ENCODE results near the gene TBC1D12. TPM values are rescaled to one million over a fixed set of nuclear protein-coding genes. Genes with fewer than 3 reads are reported as not detected.
A peak's percentile ranks its signal among the peaks of the same experiment; 100 is the strongest.

Gene TBC1D12
- polyA plus RNA-seq, 4 donors, result 18.4 to 23.3 (median 20.2) TPM

DNA sequence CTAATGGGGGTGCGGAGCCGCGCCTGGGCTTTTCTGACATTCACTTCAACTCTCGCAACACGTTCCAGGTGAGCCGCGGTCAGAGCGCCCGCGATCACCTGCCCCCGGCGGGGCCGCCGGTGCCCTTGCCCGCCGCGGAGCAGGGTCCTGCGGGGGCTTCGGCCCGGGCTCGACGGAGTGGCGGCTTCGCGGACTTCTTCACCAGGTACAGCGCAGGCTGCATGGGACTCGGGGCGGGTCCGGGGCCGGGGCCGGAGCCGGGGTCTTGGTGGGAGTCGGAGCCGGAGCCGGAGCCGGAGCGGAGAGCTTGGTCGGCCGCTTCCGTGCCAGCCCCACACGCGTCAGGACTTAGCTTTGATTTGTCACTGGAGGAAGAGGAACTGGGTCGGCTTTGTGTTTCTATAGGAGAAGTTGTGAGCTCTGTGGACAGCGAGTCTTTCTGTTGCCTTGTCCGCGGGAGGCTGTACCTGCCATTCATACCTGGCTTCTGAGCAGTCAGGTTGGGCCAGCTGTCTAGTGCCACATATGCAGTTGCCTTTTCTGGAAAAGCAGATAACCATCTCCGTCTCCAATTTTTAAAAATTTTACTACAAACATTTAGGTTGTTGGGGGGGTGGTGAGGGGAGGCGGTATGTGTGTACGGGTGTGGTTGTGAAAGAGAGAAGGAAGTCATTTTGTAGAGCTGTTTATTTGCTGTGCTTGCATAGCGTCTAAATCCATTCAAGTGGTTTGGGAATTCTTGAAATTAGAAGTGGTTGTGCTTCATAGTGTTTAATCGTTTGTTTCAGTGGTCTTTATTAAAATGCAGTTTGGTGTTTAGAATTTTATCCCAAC lies 1.3 kb downstream of the TBC1D12 start:
- DNase-seq (ENCODE audit: low read depth in 4 of 4, low spot score in 2 of 4), result peak in 3 of 4 donors; percentile 51 to 64 (median 55)

- DNase-seq (ENCODE audit: low read depth in 4 of 4, low spot score in 2 of 4), result no peak
These were observed 3.1 kb downstream of the TBC1D12 start for GRCh38 chr10:94405406-94405805.

DNA sequence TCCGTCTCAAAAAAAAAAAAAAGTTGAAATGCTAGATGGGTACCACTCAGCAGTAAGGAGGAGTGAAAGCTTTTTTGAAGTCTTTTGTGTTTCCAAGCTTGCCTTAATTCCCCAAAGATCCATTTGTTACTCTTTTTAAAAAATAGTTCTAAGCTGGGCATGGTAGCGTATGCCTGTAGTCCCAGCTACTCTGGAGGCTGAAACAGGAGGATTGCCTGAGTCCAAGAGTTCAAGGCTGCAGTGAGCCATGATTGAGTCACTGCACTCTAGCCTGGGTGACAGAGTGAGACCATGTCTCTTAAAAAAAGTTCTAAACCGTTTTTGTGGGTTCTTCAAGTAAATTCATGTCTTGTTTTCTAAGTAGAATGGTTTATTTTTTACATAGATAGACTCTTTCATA lies 5.3 kb downstream of the TBC1D12 start:
- DNase-seq (ENCODE audit: low read depth in 4 of 4, low spot score in 2 of 4), result no peak

DNA sequence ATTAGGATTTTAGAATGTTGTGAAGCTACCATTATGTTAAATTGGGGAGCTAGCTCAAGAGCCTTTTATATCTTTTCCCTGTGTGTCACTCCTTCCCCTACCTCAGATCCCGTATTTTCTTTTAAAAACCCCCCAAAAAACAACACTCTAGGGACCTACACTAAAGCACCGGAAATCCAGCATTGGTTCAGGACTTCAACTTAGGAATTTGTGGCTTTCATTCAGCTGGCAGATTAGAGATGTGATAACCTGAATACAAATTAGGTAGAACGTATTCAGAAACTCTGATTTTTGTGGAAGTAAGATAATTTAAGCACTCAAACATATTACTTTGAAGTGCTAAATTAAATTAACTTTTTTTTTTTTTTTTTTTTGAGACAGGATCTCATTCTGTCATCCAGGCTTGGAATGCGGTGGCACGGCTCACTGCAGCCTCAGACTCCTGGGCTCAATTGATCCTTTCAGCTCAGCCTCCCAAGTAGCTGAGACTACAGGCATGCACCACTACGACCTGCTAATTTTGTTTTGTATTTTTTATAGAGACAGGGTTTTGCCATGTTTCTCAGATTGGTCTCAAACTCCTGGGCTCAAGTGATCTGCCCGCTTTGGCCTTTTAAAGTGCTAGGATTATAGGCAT lies 6.8 kb downstream of the TBC1D12 start:
- no peak for DNase-seq (ENCODE audit: low read depth in 4 of 4, low spot score in 2 of 4)

GRCh38 chr10:94411304-94411703 lies 9.0 kb downstream of the TBC1D12 start:
- DNase-seq (ENCODE audit: low read depth in 4 of 4, low spot score in 2 of 4), result no peak

- DNase-seq (ENCODE audit: low read depth in 4 of 4, low spot score in 2 of 4), result peak in 2 of 4 donors; percentile 34 to 41
These were observed 10.1 kb downstream of the TBC1D12 start for GRCh38 chr10:94412449-94412848.

DNA sequence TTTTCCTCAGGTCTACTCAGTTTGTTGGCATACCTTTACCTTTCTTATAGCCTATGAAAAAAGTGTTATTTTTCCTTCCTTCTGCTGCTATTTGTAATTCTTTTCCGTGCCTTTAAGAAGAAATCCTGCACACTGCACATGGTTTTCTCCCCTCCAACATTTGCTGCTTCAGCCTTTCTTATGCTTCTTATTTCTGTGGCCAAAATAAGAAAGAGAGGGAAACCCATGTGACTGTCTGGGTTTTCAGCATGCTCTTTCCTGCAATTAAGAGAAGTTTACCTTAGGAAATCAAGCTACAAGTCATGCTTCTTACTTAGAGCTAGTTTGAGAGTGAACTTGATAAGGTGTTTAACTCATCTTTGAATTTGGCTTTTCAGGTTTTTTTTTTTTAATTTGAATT lies 11.0 kb downstream of the TBC1D12 start:
- DNase-seq (ENCODE audit: low read depth in 4 of 4, low spot score in 2 of 4), result no peak

- no peak for DNase-seq (ENCODE audit: low read depth in 4 of 4, low spot score in 2 of 4)
These were observed 14.6 kb downstream of the TBC1D12 start for GRCh38 chr10:94416896-94417295.

DNA sequence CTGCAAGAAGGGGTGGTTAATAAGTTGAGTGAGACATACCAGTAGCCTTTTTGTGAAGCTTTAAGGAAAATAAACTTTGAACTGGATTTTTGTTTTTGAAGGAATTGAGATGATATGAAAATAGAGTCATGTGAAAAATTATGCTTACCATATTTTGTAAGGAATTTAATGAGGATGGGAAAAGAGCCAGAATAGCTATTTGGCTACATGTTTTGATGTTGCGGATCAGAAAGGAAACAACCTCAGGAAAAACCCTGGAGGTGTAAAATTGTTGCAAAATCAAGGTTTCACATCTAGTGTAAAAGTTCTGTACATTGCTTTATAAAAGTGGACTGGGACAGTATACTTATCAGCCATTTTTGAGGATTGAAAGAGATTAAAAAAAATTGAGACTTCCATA lies 15.0 kb downstream of the TBC1D12 start:
- DNase-seq (ENCODE audit: low read depth in 4 of 4, low spot score in 2 of 4), result no peak

- DNase-seq (ENCODE audit: low read depth in 4 of 4, low spot score in 2 of 4), result no peak
These were observed 18.2 kb downstream of the TBC1D12 start for GRCh38 chr10:94420516-94420915.

GRCh38 chr10:94420998-94421528 lies 18.7 kb downstream of the TBC1D12 start:
- DNase-seq (ENCODE audit: low read depth in 4 of 4, low spot score in 2 of 4), result no peak

GRCh38 chr10:94423627-94424026 lies 21.3 kb downstream of the TBC1D12 start:
- no peak for DNase-seq (ENCODE audit: low read depth in 4 of 4, low spot score in 2 of 4)

DNA sequence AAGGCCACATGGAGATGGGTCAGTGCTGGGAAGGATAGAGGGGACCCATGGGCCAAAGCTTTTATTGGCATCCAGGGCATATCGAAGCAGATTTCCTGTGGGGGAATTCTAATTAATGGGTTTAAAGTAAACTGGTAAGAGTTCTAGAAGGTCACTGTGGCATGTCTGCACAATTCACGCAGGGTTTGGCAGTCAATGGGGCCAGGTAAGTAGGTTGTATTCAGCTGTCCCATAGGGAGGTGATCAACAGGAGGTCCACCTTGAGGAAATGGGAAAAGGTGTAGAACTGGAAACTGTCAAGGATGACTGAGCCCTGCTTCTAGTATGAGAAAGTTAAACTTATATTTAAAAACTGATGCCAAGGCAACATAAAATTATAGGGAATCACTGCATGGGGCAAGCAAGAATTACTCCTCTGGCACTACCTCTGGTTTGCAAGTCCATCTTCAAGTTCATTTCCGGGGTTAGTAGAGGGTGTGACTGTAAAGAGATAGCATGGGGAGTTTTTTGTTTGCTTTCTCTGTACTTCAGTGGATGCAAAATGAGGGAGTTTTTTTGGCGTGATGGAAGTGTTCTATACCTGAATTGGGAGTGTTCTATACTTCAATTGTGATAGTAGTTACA lies 22.5 kb downstream of the TBC1D12 start:
- no peak for DNase-seq (ENCODE audit: low read depth in 4 of 4, low spot score in 2 of 4)

- DNase-seq (ENCODE audit: low read depth in 4 of 4, low spot score in 2 of 4), result no peak
These were observed 23.6 kb downstream of the TBC1D12 start for GRCh38 chr10:94425942-94426341.

- DNase-seq (ENCODE audit: low read depth in 4 of 4, low spot score in 2 of 4), result no peak
These were observed 24.8 kb downstream of the TBC1D12 start for GRCh38 chr10:94427166-94427565.

DNA sequence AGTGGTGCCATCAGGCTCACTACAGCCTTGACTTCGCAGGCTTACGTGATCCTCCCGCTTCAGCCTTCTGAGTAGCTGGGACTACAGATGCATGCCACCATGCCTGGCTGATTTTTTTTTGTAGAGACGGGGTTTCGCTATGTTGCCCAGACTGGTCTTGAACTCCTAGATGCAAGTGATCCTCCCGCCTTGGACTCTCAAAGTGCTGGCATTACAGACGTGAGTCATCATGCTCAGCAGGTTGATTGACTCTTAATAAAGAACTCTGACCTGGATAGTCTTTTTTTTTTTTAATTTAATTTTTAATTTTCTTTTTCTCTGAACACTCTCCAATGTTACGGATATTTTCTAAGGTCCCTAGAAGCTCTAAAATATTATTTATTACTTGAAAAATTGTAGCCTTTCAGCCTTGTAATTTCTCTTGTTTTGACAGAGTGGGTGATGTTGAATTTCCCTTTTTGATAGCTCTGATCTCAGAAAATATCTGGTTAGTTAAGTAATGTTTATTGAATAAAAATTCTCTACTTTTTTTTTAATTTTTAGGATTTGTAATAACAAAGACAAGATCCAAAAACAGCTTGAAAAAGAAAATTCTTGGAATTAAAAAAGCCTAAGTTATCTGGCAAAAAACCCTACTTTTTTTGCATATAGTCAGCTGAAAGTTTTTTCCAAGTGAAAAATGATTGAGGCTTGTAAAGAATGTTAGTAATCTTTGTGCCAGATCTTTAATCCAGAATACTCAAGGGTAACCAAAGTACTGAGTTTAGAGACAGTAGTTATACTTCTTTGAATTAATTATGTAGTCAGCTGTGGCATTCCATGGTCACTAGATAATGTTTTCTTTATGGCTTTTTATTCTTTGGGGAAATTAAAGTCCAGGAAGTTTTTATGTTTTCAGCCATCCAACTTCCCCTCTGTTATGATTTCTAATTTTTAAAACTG lies 26.7 kb downstream of the TBC1D12 start:
- DNase-seq (ENCODE audit: low read depth in 4 of 4, low spot score in 2 of 4), result no peak

DNA sequence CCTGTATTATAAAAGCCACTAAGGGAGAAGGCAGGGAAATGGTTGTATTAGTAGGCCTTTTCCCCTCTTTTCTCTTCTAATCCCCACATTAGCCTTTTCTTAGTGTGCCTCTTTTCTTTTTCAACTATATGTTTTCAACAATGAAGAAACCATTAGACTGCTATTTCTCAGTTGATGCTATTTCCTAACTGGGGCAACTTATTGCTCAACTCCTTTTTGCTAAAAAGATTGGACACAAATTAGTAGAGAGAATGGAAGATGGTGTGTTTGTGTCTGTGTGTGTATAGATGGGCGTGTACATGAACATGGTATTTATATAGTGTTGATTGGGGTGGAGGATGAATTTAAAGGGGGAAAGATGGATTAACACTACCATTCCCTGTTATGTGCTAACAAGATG lies 28.4 kb downstream of the TBC1D12 start:
- no peak for DNase-seq (ENCODE audit: low read depth in 4 of 4, low spot score in 2 of 4)

DNA sequence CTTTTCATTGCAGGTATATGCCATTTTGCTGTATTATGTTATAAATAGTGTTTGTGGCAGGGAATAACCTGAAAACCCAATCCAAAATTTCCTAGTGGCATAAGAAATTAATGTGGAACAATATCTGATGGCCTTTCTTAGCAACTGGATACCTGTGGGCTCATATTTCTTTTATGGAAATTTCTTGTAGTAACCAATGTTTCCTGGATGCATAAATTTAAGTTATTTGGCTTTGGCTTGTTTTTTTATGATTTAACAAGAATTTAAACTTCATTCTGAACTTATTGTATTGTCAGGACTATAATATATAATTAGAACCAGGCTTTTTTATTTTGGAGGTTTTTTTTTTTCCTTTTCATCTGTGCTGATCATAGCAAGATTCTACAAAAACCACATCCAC lies 30.1 kb downstream of the TBC1D12 start:
- no peak for DNase-seq (ENCODE audit: low read depth in 4 of 4, low spot score in 2 of 4)

DNA sequence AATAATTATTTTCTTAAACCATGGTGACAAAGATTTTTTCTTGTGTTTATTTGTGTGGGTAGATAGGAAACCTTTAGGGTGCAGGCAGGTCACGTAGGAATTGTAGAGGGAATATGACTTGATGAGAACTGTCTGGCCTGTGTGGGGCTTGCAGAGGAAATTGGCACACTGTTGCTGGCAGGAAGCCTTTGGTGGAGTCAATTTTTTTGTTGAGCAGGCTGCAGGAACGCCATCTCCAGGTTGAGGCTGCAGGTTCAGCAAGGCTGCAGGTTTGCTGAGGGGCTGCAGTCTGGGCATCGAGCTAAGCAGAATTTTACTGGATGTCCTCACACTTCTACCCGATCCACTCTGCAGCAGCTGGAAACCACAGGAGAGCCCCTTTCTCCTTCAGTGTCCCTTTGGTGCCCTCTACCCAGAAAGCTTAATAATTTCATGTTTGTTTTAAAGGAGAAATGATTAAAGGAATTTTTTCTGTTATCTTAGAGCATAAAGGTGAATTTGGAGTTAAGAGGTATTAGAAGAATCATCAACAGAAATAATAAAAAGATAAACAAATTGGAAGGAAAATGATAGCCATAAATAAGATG lies 37.0 kb downstream of the TBC1D12 start:
- DNase-seq (ENCODE audit: low read depth in 4 of 4, low spot score in 2 of 4), result no peak

GRCh38 chr10:94440096-94440495 lies 37.8 kb downstream of the TBC1D12 start:
- no peak for DNase-seq (ENCODE audit: low read depth in 4 of 4, low spot score in 2 of 4)

All from left renal cortex interstitium (tissue), 4 donors.